Fibroblast of upper back skin (primary cell): ENCODE results near the gene HHLA2.
A peak's percentile ranks its signal among the peaks of the same experiment; 100 is the strongest.

Experiments
- DNase-seq: peaks from one replicate; pipeline ENCODE4 v3.0.0-alpha.2; 2013

HHLA2 gene

GRCh38 chr3:108394563-108394962, 98.2 kb downstream of the HHLA2 start:
- no peak for DNase-seq

GRCh38 chr3:108396336-108396735, 100.0 kb downstream of the HHLA2 start:
- DNase-seq: peak; percentile 36

- no peak for DNase-seq
Observed at GRCh38 chr3:108398510-108398909, 102.2 kb downstream of the HHLA2 start.

GRCh38 chr3:108401836-108402235, 105.5 kb downstream of the HHLA2 start:
- no peak for DNase-seq

- DNase-seq: no peak
Observed at GRCh38 chr3:108403198-108403597, 106.8 kb downstream of the HHLA2 start.

GRCh38 chr3:108403686-108404345, 107.5 kb downstream of the HHLA2 start:
- DNase-seq: peak; percentile 49

- DNase-seq: peak; percentile 49
Observed at GRCh38 chr3:108404368-108404767, 108.0 kb downstream of the HHLA2 start.

GRCh38 chr3:108406063-108406660, 109.8 kb downstream of the HHLA2 start:
- DNase-seq: peak; percentile 54

GRCh38 chr3:108406661-108407206, 110.4 kb downstream of the HHLA2 start:
- DNase-seq: peak; percentile 73

GRCh38 chr3:108407886-108408285, 111.5 kb downstream of the HHLA2 start:
- no peak for DNase-seq

- no peak for DNase-seq
Observed at GRCh38 chr3:108408883-108409799, 112.8 kb downstream of the HHLA2 start.

- no peak for DNase-seq
Observed at GRCh38 chr3:108409800-108410178, 113.4 kb downstream of the HHLA2 start.

GRCh38 chr3:108410531-108410984, 114.2 kb downstream of the HHLA2 start:
- no peak for DNase-seq

- DNase-seq: no peak
Observed at GRCh38 chr3:108412121-108412750, 115.9 kb downstream of the HHLA2 start.

GRCh38 chr3:108414007-108414406, 117.7 kb downstream of the HHLA2 start:
- DNase-seq: peak; percentile 54

GRCh38 chr3:108415661-108416060, 119.3 kb downstream of the HHLA2 start:
- no peak for DNase-seq

- DNase-seq: no peak
Observed at GRCh38 chr3:108416111-108416869, 119.9 kb downstream of the HHLA2 start.

GRCh38 chr3:108420926-108421325, 124.6 kb downstream of the HHLA2 start:
- DNase-seq: peak; percentile 74
